ENCODE data around the gene EEF1G.
"Not testable (repeated sequence)": the region's sequence is repeated elsewhere in the genome, so short reads cannot be mapped to it uniquely, and the experiment has no call there.

DNA sequence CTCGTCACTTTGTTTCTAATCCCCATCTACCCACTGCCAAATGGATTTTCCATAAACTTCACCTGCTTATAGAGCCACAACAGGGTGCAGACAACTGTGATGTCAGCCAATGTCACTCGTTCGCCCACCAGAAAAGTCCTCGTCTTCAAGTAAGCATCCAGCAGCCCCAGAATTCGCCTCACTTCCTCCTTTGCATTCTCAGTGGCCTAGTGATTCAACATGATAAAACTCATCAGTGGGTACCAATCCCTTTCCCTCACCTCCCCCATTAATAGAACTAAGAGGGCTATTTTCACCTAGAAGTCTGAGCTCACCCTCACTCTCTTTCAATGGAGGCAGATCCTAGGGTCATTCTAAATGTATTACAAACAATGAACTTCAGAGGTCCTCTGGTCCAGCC, 2.8 kb downstream of the EEF1G start:
- TF ChIP-seq, protein P1, sequence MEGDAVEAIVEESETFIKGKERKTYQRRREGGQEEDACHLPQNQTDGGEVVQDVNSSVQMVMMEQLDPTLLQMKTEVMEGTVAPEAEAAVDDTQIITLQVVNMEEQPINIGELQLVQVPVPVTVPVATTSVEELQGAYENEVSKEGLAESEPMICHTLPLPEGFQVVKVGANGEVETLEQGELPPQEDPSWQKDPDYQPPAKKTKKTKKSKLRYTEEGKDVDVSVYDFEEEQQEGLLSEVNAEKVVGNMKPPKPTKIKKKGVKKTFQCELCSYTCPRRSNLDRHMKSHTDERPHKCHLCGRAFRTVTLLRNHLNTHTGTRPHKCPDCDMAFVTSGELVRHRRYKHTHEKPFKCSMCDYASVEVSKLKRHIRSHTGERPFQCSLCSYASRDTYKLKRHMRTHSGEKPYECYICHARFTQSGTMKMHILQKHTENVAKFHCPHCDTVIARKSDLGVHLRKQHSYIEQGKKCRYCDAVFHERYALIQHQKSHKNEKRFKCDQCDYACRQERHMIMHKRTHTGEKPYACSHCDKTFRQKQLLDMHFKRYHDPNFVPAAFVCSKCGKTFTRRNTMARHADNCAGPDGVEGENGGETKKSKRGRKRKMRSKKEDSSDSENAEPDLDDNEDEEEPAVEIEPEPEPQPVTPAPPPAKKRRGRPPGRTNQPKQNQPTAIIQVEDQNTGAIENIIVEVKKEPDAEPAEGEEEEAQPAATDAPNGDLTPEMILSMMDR (IDR thresholded peaks at IDR 0.05), result not testable (repeated sequence)
- not testable (repeated sequence) for TF ChIP-seq EP300, POLR2AphosphoS5 (IDR thresholded peaks at IDR 0.05)
